ENCODE results near the gene TEX38.
A peak's percentile ranks its signal among the peaks of the same experiment; 100 is the strongest.
"Not testable (repeated sequence)": the region's sequence is repeated elsewhere in the genome, so short reads cannot be mapped to it uniquely, and the experiment has no call there.

Gene TEX38

GRCh38 chr1:46654012-46654411 lies 17.6 kb upstream of the TEX38 start:
- no peak for DNase-seq (ENCODE audit: low read depth, low spot score)
- H3K27ac ChIP-seq, result no peak overlapping the region

- not testable (repeated sequence) for DNase-seq (ENCODE audit: low read depth, low spot score)
Measured at GRCh38 chr1:46654698-46655097, 17.0 kb upstream of the TEX38 start.

DNA sequence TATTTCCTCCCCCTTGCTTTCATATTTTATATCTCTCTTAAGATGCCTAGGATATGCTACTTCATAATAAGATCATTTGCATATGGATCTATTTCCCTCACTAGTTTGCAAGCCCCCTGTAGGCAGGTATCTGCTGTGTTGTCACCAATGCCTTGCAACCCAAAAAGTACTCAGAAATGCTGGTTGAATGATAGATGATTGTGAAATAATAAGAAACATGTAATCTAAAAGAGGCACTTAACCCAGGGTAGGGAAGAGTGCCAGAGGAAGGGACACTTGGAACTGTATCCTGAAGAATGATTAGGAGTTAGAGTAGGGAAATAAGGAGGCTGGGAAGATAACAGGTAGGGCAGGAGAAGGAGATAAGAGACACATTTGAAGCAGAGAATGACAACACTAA lies 15.8 kb upstream of the TEX38 start:
- DNase-seq (ENCODE audit: low read depth, low spot score), result no peak
- no peak overlapping the region for H3K27ac ChIP-seq

More at GRCh38 chr1:46654698-46655097, 17.0 kb upstream of the TEX38 start:
- not testable (repeated sequence) for H3K27ac ChIP-seq

DNA sequence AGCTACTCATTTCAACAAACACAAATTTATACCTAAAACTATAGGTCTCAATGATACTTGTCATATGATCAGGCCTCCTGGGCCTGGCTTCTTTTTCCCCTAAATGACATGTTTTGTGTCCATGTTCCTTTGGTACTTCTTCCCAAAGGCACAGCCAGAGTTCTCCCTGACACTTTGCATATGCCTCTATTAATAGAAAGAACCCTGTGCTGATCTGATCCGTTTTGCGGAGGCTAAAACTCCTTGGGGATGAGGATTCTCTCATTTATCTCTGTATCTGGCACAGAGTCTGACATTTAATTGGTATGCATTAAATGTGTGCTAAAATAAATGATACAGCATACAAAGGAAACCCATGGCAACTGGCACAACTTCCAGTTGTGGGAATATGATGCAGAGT lies 15.0 kb upstream of the TEX38 start:
- DNase-seq (ENCODE audit: low read depth, low spot score), result no peak
- H3K27ac ChIP-seq, result no peak overlapping the region

GRCh38 chr1:46657775-46658174 lies 13.9 kb upstream of the TEX38 start:
- no peak for DNase-seq (ENCODE audit: low read depth, low spot score)
- no peak overlapping the region for H3K27ac ChIP-seq

DNA sequence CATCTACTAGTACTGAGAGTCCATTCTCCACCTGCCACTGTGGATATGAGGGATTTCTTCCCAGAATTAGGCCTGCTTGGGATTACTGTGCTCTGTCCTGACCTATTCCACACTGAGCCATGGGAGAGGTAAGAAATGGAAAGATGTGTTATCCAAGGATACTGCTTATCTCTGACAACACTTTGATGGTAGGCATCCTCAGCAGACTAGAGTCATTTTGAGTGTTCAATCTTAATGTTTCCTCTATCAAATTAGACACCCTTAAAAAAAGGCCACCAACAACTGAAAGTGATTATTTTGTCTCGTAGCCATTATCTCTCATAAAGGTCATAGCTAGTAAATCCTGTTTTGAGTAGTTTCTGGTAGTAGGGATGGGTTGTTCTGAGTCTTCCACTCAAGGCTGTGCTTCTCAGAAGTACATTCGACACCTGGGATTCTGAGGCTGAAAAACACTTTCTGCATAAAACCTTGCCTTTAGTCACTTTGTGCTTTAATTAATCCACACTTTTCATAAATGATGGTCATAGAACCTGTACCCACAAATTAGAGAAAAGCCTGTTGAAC lies 12.3 kb upstream of the TEX38 start:
- H3K27ac ChIP-seq, result no peak overlapping the region
- no peak for DNase-seq (ENCODE audit: low read depth, low spot score)

DNA sequence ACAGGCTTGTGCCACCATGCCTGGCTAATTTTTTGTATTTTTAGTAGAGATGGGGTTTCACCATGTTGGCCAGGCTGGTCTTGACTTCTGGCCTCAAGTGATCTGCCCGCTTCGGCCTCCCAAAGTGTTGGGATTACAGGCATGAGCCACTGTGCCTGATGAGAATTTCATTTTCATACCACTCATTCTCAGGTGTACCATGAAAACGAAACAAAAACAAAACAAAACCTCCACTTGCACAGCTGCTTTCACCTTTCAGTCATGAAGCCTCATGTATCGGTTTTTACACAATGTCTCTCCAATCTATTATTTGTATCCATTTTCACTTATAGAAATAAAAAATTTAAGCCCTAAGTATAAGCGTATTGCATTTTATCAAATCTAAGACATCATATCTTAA lies 11.5 kb upstream of the TEX38 start:
- not testable (repeated sequence) for H3K27ac ChIP-seq; DNase-seq (ENCODE audit: low read depth, low spot score)

DNA sequence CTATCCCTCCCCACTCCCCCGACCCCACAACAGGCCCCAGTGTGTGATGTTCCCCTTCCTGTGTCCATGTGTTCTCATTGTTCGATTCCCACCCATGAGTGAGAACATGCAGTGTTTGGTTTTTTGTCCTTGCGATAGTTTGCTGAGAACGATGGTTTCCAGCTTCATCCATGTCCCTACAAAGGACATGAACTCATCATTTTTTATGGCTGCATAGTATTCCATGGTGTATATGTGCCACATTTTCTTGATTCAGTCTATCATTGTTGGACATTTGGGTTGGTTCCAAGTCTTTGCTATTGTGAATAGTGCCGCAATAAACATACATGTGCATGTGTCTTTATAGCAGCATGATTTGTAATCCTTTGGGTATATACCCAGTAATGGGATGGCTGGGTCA lies 8.7 kb upstream of the TEX38 start:
- H3K27ac ChIP-seq; DNase-seq (ENCODE audit: low read depth, low spot score): not testable (repeated sequence)

- DNase-seq (ENCODE audit: low read depth, low spot score), result no peak
- H3K27ac ChIP-seq, result no peak overlapping the region
Measured at GRCh38 chr1:46665983-46666382, 5.7 kb upstream of the TEX38 start.

DNA sequence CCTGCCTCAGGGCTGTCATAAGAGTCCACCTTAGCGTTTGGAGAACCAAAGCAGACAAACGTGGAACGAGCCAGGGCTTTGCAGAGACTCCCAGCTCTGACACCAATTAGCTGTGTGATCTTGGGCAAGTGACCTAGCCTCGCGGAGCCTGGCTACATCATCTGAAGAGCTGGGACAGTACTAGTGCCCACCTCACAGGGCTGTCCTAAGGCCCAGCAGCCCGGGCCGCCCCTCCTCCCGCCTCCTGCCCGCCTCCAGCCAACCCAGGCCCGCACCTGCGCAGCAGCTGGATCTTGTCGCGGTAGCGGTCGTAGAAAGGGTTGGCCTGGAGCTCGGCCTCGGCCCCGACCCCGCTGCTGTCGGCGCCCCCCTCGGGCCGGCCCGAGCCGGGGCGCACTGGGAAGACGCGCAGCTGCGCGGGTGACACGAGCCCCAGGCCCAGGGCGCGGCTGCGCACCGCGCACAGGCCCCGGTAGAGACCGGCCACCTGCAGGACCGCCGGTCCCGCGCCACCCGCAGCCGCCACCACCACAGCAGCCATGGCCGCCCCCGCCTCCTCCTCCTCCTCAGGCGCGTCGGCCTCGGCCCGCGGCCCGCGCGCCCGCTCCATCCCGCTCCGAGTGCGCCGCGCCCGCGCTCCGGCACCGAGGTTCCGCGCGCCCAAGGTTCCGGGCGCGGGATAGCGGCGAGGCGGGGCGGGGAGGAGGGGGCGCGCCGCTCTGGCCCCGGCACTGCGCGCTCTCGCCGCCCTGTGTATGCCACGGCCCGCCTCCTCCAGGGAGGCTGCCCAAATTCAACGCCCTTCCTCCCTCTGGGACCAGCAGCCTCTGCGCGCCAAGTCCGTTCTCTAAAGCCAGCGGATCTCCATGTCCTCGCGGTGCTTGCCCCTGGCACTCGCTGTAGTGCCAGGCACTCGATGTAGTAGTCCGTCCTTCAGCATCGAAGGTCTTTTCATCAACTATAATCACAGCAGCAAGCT lies 3.6 kb upstream of the TEX38 start, which contains the start of gene ATPAF1:
TSS of gene ATPAF1 (minus strand) at position 583 of the 979 bp plus-strand sequence. CDS start at position 541, 42 bp downstream.
- H3K27ac ChIP-seq, result peak within 1 kb of the TSS; percentile 40
- no peak for DNase-seq (ENCODE audit: low read depth, low spot score)

DNA sequence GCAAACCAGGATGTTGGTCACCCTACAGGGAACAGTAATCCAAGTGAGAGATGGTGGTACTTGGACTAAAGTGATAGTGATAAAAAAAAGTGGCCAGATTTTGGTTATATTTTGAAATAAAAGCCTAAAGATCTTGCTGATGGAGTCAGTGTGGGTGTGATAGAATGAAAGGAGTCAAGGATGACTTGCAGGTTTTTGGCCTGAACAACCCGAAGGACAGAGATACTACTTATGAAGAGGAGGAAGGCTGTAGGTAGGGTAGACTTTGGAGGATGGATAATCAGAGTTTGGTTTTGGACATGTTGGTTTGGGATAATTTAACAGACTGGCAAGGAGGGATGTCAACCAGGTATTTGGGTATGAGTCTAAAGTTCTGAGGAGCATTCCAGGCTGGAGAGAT lies 1.5 kb upstream of the TEX38 start:
- DNase-seq (ENCODE audit: low read depth, low spot score), result no peak
- no peak overlapping the region for H3K27ac ChIP-seq

DNA sequence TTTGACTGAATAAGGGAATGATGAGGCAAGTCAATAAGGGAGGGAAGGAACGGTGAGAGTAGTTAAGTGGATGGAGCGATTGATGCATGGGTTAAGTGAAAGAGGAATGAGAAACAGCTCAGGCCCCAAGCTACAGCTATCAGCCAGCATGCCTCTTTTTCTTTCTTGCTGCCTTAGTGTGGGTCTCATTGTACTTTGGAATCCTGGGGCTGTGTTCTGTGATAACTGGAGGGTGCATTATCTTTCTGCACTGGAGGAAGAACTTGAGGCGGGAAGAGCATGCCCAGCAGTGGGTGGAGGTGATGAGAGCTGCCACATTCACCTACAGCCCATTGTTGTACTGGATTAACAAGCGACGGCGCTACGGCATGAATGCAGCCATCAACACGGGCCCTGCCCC lies 1.0 kb downstream of the TEX38 start:
- H3K27ac ChIP-seq, result no peak overlapping the region
- DNase-seq (ENCODE audit: low read depth, low spot score), result no peak

- H3K27ac ChIP-seq, result no peak overlapping the region
- DNase-seq (ENCODE audit: low read depth, low spot score), result no peak
Measured at GRCh38 chr1:46673749-46674182, 2.1 kb downstream of the TEX38 start.

DNA sequence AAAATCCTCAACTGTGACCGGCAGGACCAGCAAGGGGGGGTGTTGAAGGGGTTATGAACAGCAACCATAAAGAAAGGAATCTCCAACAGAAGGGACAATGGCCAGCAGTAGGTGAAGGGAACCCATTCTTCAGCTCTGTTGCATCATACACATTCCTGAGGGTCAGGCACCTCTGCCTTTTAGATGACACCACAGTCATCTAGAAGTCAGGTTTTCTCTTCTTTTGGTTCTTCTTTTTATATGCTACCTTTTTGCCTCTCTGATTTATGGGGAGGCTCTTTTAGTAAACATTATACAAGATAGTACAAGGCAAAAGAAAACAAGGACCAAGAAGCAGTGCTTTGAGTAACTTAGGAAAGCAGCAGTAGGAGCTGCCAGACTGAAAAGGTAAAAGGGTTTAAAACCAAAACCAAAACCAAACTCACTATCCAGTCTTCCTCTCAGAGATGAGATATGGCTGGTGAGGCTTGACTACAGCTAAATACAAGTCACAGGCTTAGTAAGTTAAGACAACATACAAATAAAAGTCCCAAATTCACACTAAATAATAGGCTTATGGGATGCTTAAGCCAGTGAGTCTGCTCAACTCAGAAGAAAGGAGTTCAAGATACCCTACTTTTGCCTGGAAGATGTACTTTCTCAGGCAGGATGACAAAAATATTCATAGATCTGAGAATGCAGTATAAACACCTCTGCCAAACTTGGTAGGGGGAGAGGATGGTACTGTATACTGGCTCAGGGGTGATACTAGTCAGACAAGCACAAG lies 4.1 kb downstream of the TEX38 start:
- no peak for DNase-seq (ENCODE audit: low read depth, low spot score)
- H3K27ac ChIP-seq, result peak overlapping the region; percentile 0

- no peak overlapping the region for H3K27ac ChIP-seq
- no peak for DNase-seq (ENCODE audit: low read depth, low spot score)
Measured at GRCh38 chr1:46676531-46676930, 4.9 kb downstream of the TEX38 start.

GRCh38 chr1:46677339-46677738 lies 5.7 kb downstream of the TEX38 start:
- no peak overlapping the region for H3K27ac ChIP-seq
- DNase-seq (ENCODE audit: low read depth, low spot score), result no peak

GRCh38 chr1:46679789-46680573 lies 8.3 kb downstream of the TEX38 start:
- DNase-seq (ENCODE audit: low read depth, low spot score), result no peak
- H3K27ac ChIP-seq, result no peak overlapping the region

DNA sequence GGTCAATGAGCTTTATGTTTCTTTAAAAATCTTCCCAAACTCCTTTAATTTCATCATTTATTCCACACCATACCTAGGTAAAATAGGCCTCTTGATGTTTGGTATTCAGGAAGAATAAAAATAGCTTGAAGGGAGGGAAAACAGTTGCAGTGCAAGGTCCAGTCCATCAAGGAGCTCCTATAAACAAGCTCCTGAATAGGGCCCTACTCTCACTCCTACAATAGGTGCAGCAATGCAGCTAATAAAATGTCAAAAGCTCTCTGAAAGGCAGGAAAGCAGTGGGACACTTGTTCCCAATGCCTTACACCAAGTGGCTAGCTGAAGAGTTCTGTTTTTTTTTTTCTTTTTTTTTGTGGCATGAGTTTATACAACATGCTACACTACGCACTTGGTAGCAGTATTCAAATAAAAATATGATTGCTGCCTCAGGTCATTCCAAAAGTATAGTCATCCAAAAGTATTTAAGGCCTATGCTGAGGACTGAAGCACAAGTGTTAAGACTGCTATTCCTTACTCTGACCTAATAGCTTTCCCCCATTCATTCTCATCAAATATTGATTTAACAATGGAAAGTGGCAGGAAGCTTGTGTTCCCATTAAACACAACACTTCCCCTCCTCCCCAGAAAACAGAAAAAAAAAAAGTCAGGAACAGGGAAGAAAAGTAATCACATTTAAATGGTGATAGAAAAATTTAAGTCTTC lies 9.8 kb downstream of the TEX38 start:
- no peak overlapping the region for H3K27ac ChIP-seq
- DNase-seq (ENCODE audit: low read depth, low spot score), result no peak

- no peak for DNase-seq (ENCODE audit: low read depth, low spot score)
- H3K27ac ChIP-seq, result no peak overlapping the region
Measured at GRCh38 chr1:46682064-46682463, 10.4 kb downstream of the TEX38 start.
